K562 (cell line): ENCODE measurements around the gene TADA1.

Source experiments
- BCL6 ChIP-seq: fragments of 250-450 bp; sonication (Bioruptor Pico); IDR thresholded peaks from 2 replicates; pipeline ENCODE4 v1.4.0; 2020
- ELF4 ChIP-seq: fragments of 450-650 bp; formaldehyde crosslinking; IDR thresholded peaks from 2 replicates; pipeline ENCODE4 v1.4.0; 2022; ENCODE audit warnings: missing genetic modification characterization
- FOXJ3 ChIP-seq: sonication (generic); formaldehyde crosslinking; IDR thresholded peaks from 2 replicates; pipeline ENCODE4 v1.4.0; 2020; ENCODE audit warnings: mild to moderate bottlenecking, missing genetic modification reagents
- GABPA ChIP-seq: fragments of 200-800 bp; sonication (Bioruptor generic); conservative IDR thresholded peaks from 2 replicates; pipeline ENCODE4 v1.6.1; 2016; ENCODE audit warnings: low read depth, missing genetic modification characterization, missing compliant biosample characterization
- POLR2A ChIP-seq: fragments of 450-650 bp; conservative IDR thresholded peaks from 2 replicates; pipeline ENCODE4 v1.6.1; 2016
- POLR2AphosphoS5 ChIP-seq: IDR thresholded peaks from 2 replicates; pipeline ENCODE4 v1.6.1; 2011; ENCODE audit warnings: mild to moderate bottlenecking, low read depth, low read length, moderate library complexity; ENCODE audit not compliant: control insufficient read depth, insufficient read depth
- SRSF9 ChIP-seq: fragments of 200-400 bp; formaldehyde crosslinking; IDR thresholded peaks from 2 replicates; pipeline ENCODE4 v1.6.1; 2017; ENCODE audit warnings: low read depth, low read length, borderline replicate concordance
- THRAP3 ChIP-seq: fragments of 450-650 bp; IDR thresholded peaks from 2 replicates; pipeline ENCODE4 v1.6.1; 2016; ENCODE audit warnings: mild to moderate bottlenecking, inconsistent platforms, borderline replicate concordance
- TRIM28 ChIP-seq: fragments of 450-650 bp; IDR thresholded peaks from 2 replicates; pipeline ENCODE4 v1.6.1; 2017
- XRCC5 ChIP-seq: fragments of 200-400 bp; formaldehyde crosslinking; IDR thresholded peaks from 2 replicates; pipeline ENCODE4 v1.6.1; 2017; ENCODE audit warnings: low read depth, mild to moderate bottlenecking, low read length
- ZNF274 ChIP-seq: IDR thresholded peaks from 2 replicates; pipeline ENCODE4 v1.6.1; 2011; ENCODE audit warnings: low read depth, mild to moderate bottlenecking, low read length, moderate library complexity, borderline replicate concordance
- ZNF785 ChIP-seq: fragments of 250-450 bp; sonication (Bioruptor Pico); IDR thresholded peaks from 2 replicates; pipeline ENCODE4 v1.4.0; 2020; ENCODE audit warnings: mild to moderate bottlenecking
- TF ChIP-seq, protein P1 (sequence below): fragments of 250-450 bp; sonication (Bioruptor Pico); IDR thresholded peaks from 2 replicates; pipeline ENCODE4 v1.5.0; 2021; ENCODE audit warnings: mild to moderate bottlenecking, borderline replicate concordance
- TF ChIP-seq, protein P2 (sequence below): sonication (generic); formaldehyde crosslinking; IDR thresholded peaks from 2 replicates; pipeline ENCODE4 v1.8.0; 2022; ENCODE audit warnings: missing genetic modification reagents, mild to moderate bottlenecking, borderline replicate concordance

DNA sequence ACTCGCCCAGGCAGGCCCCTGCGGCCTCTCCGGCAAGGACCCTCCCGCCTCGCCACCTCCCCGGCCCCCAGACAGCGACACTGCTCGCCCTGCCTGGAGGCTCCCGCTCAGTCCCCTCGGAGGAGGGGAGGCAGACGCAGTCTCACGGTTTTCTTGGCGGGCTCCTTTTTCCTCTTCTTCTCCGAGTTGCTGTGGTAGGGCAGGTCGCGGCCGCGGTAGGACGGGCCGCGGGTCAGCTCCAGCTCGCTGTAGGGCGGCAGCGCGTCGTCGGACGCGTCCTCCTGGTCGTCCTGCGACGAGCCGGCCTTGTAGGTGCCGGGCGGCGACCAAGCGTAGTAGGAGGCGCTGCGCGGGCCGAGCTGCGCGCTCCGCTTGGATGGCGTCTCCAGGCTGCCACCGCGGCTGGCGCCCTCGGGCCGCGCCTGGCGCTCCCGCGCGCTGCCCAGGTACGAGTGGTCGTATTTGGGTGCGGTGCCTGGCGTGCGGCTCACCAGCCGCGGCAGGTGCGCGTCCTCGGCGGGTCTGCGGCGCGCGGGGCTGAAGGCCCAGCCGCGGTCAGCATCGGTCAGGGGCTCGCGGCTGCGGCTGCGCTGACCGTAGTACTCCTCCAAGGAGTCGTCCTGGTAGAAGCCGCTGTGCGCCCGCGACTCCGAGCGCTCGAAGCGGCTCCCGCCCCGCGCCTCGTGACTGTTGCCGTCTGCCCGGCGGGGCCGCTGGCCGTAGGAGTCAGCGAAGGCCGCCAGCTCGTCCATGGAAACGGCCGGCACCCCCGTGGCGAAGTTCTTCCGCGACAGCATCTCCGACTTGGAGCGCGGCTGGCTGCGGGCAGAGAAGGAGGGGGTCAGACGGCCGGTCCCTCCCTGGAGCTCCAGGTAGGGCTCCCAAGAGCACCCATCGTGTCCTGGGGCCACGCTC, 44.8 kb upstream of the TADA1 start:
- TF ChIP-seq SRSF9 (no peak), BCL6 (CRISPR knock-in tag) (no peak), GABPA (tag) (no peak), XRCC5 (no peak), ELF4 (CRISPR knock-in tag) (no peak), POLR2A (no peak), POLR2AphosphoS5 (no peak), TRIM28 (no peak), THRAP3 (no peak), FOXJ3 (CRISPR knock-in tag) (no peak), ZNF785 (CRISPR knock-in tag) (no peak), ZNF274 (no peak)
- TF ChIP-seq, protein P1, sequence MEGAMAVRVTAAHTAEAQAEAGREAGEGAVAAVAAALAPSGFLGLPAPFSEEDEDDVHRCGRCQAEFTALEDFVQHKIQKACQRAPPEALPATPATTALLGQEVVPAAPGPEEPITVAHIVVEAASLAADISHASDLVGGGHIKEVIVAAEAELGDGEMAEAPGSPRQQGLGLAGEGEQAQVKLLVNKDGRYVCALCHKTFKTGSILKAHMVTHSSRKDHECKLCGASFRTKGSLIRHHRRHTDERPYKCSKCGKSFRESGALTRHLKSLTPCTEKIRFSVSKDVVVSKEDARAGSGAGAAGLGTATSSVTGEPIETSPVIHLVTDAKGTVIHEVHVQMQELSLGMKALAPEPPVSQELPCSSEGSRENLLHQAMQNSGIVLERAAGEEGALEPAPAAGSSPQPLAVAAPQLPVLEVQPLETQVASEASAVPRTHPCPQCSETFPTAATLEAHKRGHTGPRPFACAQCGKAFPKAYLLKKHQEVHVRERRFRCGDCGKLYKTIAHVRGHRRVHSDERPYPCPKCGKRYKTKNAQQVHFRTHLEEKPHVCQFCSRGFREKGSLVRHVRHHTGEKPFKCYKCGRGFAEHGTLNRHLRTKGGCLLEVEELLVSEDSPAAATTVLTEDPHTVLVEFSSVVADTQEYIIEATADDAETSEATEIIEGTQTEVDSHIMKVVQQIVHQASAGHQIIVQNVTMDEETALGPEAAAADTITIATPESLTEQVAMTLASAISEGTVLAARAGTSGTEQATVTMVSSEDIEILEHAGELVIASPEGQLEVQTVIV (CRISPR knock-in tag), result no peak
- TF ChIP-seq, protein P2, sequence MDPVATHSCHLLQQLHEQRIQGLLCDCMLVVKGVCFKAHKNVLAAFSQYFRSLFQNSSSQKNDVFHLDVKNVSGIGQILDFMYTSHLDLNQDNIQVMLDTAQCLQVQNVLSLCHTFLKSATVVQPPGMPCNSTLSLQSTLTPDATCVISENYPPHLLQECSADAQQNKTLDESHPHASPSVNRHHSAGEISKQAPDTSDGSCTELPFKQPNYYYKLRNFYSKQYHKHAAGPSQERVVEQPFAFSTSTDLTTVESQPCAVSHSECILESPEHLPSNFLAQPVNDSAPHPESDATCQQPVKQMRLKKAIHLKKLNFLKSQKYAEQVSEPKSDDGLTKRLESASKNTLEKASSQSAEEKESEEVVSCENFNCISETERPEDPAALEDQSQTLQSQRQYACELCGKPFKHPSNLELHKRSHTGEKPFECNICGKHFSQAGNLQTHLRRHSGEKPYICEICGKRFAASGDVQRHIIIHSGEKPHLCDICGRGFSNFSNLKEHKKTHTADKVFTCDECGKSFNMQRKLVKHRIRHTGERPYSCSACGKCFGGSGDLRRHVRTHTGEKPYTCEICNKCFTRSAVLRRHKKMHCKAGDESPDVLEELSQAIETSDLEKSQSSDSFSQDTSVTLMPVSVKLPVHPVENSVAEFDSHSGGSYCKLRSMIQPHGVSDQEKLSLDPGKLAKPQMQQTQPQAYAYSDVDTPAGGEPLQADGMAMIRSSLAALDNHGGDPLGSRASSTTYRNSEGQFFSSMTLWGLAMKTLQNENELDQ (CRISPR knock-in tag), result no peak
